Endodermal cell (in vitro differentiated cells): ENCODE measurements around the gene TBXA2R. TPM values are rescaled to one million over a fixed set of nuclear protein-coding genes. Genes with fewer than 3 reads are reported as not detected.

Source experiments
- DNase-seq: peaks from one replicate; pipeline ENCODE4 v3.0.0-alpha.2; 2017
- H3K27ac ChIP-seq: 2 replicates; pipeline ENCODE4 v1.5.1; 2013; ENCODE audit warnings: mild to moderate bottlenecking, low read depth, low read length, moderate library complexity
- H3K27me3 ChIP-seq: 2 replicates; pipeline ENCODE4 v1.6.1; 2013; ENCODE audit warnings: mild to moderate bottlenecking, low read length, moderate library complexity; ENCODE audit not compliant: insufficient read depth, control insufficient read depth, poor library complexity, severe bottlenecking
- H3K36me3 ChIP-seq: 2 replicates; pipeline ENCODE4 v1.7.0; 2013; ENCODE audit warnings: mild to moderate bottlenecking, low read length, moderate library complexity; ENCODE audit not compliant: control insufficient read depth, insufficient read depth
- H3K4me1 ChIP-seq: one replicate; pipeline ENCODE4 v1.7.0; 2013; ENCODE audit warnings: low read length; ENCODE audit not compliant: control insufficient read depth, insufficient read depth
- H3K4me3 ChIP-seq: 2 replicates; pipeline ENCODE4 v1.5.1; 2013; ENCODE audit warnings: mild to moderate bottlenecking, low read length, moderate library complexity
- H3K9ac ChIP-seq: 2 replicates; pipeline ENCODE4 v1.6.1; 2013; ENCODE audit warnings: mild to moderate bottlenecking, low read length, moderate library complexity; ENCODE audit not compliant: poor library complexity, severe bottlenecking; ENCODE audit errors: extremely low read depth
- H3K9me3 ChIP-seq: 2 replicates; pipeline ENCODE4 v1.6.1; 2013; ENCODE audit warnings: mild to moderate bottlenecking, low read length, moderate library complexity; ENCODE audit not compliant: control insufficient read depth
- H3K27ac Mint-ChIP-seq: 2 replicates; pipeline ENCODE4 v1.8.0; 2020; ENCODE audit warnings: mixed read lengths
- H3K27me3 Mint-ChIP-seq: 2 replicates; pipeline ENCODE4 v1.8.0; 2021; ENCODE audit warnings: mild to moderate bottlenecking, mixed read lengths; ENCODE audit not compliant: insufficient read depth
- H3K36me3 Mint-ChIP-seq: 2 replicates; pipeline ENCODE4 v1.8.0; 2020; ENCODE audit warnings: low read depth, mixed read lengths
- H3K4me1 Mint-ChIP-seq: 2 replicates; pipeline ENCODE4 v1.8.0; 2020; ENCODE audit warnings: mixed read lengths
- H3K4me3 Mint-ChIP-seq: 2 replicates; pipeline ENCODE4 v1.8.0; 2020; ENCODE audit warnings: mild to moderate bottlenecking, moderate library complexity, mixed read lengths
- H3K9me3 Mint-ChIP-seq: 2 replicates; pipeline ENCODE4 v1.8.0; 2020; ENCODE audit warnings: mild to moderate bottlenecking, mixed read lengths
- WGBS, 2 experiments: methylation state at CpG; one replicate each; pipeline versions ENCODE4 v1.1.5 to v1.1.7; 2013; ENCODE audit warnings: missing lambda C conversion rate in 2 of 2, mixed read lengths in 1 of 2; ENCODE audit not compliant: insufficient coverage in 1 of 2, insufficient read length in 1 of 2; 5-methylcytosine and 5-hydroxymethylcytosine counted together
- total RNA-seq, 2 donors: library from RNA; stranded (reverse); fragmentation: NEBNext Ultra II Directional in 1 of 2; extraction: Animal tissue kit (Norgen Biotek cat#: 25700) in 1 of 2; gene quantifications; 2 replicates in 1 of 2; 3 replicates in 1 of 2; pipeline ENCODE4 v1.2.1, GENCODE V29; 2021
- TF ChIP-seq, protein P1 (sequence below): fragments of 200-600 bp; sonication (generic); conservative IDR thresholded peaks from 2 replicates; pipeline ENCODE4 v1.5.0; 2021; ENCODE audit warnings: antibody characterized with exemption, mild to moderate bottlenecking

TBXA2R gene
- total RNA-seq, 2 donors from 2014 or later, result 0.29 to 0.42 TPM

DNA sequence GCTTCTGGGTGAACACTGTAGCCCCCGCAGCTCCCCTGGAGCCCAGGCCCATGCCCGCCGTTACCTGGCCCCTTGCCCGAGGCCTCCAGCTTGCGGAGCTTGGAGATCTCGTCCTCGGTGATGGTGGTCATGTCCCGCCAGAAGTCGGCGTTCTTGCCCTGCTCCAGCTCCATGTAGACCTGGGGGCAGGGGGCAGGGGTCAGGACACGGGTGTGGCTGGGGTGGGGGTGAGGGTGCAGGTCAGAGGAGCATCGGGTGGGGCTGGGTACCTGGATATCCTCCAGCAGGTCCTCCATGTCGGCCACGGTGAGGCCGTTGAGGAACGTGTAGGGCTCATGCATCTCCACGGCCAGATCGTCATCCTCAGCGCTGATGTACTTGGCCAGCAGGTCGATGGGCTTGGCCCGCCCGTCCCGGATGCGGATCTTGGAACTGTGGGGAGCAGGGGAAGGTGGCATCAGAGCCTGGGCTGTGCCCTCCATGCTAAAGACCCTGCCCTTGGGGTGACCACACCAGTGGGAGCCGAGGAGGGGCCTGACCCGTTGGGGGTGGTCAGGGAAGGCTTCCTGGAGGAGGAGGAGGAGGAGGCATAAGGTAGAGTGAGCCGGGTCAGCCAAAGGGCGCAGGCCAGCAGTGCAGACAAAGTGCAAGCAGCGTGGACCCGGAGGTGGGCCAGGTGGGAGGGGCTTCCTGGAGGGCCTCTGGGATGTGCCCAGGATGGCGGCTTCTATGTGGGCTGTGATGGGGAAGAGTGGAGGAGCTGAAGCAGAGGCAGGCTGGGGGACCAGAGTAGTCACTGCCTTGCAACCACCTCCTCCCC is 12.3 kb upstream of the TBXA2R start:
- H3K36me3 ChIP-seq, result peaks cover 15% of the 10 kb centered on the region
- TF ChIP-seq, protein P1, sequence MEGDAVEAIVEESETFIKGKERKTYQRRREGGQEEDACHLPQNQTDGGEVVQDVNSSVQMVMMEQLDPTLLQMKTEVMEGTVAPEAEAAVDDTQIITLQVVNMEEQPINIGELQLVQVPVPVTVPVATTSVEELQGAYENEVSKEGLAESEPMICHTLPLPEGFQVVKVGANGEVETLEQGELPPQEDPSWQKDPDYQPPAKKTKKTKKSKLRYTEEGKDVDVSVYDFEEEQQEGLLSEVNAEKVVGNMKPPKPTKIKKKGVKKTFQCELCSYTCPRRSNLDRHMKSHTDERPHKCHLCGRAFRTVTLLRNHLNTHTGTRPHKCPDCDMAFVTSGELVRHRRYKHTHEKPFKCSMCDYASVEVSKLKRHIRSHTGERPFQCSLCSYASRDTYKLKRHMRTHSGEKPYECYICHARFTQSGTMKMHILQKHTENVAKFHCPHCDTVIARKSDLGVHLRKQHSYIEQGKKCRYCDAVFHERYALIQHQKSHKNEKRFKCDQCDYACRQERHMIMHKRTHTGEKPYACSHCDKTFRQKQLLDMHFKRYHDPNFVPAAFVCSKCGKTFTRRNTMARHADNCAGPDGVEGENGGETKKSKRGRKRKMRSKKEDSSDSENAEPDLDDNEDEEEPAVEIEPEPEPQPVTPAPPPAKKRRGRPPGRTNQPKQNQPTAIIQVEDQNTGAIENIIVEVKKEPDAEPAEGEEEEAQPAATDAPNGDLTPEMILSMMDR, result peak; percentile 4
- H3K27me3 ChIP-seq, result no peaks in the 10 kb centered on the region
- H3K9me3 Mint-ChIP-seq, result no peaks in the 10 kb centered on the region
- no peaks in the 10 kb centered on the region for H3K4me1 ChIP-seq
- peaks cover 16% of the 10 kb centered on the region for H3K36me3 Mint-ChIP-seq
- no peaks in the 10 kb centered on the region for H3K27me3 Mint-ChIP-seq
- H3K27ac Mint-ChIP-seq, result no peak overlapping the region
- DNase-seq, result no peak
- no peak overlapping the region for H3K27ac ChIP-seq
- H3K4me3 ChIP-seq, result no peak overlapping the region
- no peaks in the 10 kb centered on the region for H3K4me1 Mint-ChIP-seq
- H3K4me3 Mint-ChIP-seq, result no peak overlapping the region
- H3K9ac ChIP-seq, result no peak overlapping the region
- no peaks in the 10 kb centered on the region for H3K9me3 ChIP-seq
- 93 to 96% methylated on average over 18 to 31 of the region's 31 CpGs for WGBS, 2 experiments

DNA sequence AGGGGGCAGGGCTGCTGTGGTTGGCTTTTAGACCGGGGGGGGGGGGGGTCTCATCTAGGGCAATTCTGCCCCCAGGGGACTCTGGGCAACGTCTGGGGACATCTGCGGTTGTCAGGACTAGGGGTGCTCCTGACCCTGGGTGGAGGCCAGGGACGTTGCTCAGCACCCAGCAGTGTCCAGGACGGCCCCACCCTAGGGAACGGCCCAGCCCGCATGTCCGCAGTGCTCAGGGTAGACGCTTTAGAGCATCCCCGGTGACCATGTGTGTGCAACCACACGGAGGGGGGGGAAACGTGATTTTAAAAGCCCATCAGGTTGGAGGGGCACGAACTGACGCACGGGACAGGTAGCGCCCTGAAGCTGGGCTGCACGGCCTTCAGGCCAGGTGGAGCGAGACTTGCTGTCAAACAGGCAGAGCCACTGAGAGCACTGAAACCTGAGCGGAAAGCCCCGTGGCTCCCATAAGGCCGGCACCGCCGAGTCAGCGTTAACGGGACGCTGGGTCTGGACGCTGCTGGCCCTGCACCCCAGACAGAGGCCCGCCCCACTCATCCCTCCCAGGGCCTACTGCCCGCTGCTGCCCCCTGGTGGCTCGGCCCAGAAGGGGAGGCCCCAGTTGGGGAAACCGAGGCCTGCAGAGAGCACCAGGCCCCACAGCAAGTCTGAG is 11.6 kb upstream of the TBXA2R start:
- Mint-ChIP-seq H3K27ac (no peak overlapping the region), H3K4me1 (no peaks in the 10 kb centered on the region), H3K9me3 (no peaks in the 10 kb centered on the region), H3K4me3 (no peak overlapping the region), H3K27me3 (no peaks in the 10 kb centered on the region), H3K36me3 (peaks cover 21% of the 10 kb centered on the region)
- no peaks in the 10 kb centered on the region for H3K4me1 ChIP-seq
- H3K27ac ChIP-seq, result no peak overlapping the region
- H3K4me3 ChIP-seq, result no peak overlapping the region
- H3K9me3 ChIP-seq, result no peaks in the 10 kb centered on the region
- H3K36me3 ChIP-seq, result peaks cover 15% of the 10 kb centered on the region
- DNase-seq, result peak; percentile 89
- 83 to 84% methylated on average over 24 to 31 of the region's 31 CpGs for WGBS, 2 experiments
- no peak overlapping the region for H3K9ac ChIP-seq
- H3K27me3 ChIP-seq, result no peaks in the 10 kb centered on the region
- TF ChIP-seq, protein P1, result peak; percentile 94

DNA sequence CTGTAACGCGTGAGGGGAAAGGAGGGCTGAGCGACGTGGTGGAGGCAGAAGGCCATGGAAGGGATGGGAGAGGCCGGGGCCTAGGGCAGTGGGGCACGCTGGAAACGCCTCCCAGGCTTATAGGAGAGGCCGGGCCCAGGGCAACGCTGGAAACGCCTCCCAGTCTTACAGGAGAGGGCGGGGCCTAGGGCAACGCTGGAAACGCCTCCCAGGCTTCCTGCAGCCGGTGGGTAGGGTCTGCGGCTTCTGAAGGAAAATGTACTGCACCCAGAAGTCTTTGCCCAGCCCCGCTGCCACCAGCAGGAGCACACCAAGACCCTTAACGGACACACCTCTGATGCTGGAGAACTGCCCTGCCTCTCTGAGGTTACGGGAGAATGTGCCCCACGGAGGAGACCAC is 10.8 kb upstream of the TBXA2R start:
- no peaks in the 10 kb centered on the region for H3K9me3 ChIP-seq
- no peak overlapping the region for H3K9ac ChIP-seq
- H3K9me3 Mint-ChIP-seq, result no peaks in the 10 kb centered on the region
- no peaks in the 10 kb centered on the region for H3K4me1 Mint-ChIP-seq
- 87 to 89% methylated on average over 9 to 19 of the region's 19 CpGs for WGBS, 2 experiments
- no peaks in the 10 kb centered on the region for H3K27me3 Mint-ChIP-seq
- H3K4me3 Mint-ChIP-seq, result no peak overlapping the region
- peaks cover 15% of the 10 kb centered on the region for H3K36me3 Mint-ChIP-seq
- H3K4me3 ChIP-seq, result no peak overlapping the region
- TF ChIP-seq, protein P1, result no peak
- H3K4me1 ChIP-seq, result no peaks in the 10 kb centered on the region
- H3K27me3 ChIP-seq, result no peaks in the 10 kb centered on the region
- no peak overlapping the region for H3K27ac Mint-ChIP-seq
- peaks cover 13% of the 10 kb centered on the region for H3K36me3 ChIP-seq
- DNase-seq, result peak; percentile 78
- no peak overlapping the region for H3K27ac ChIP-seq
